Mucosa of rectum (tissue), 2 donors: ENCODE results near the gene CCDC57.

Experiments
- H3K27ac ChIP-seq, 2 donors: one replicate each; pipeline ENCODE4 v1.7.0; 2013; ENCODE audit warnings: inconsistent platforms in 2 of 2, low read depth in 2 of 2, low read length in 2 of 2
- H3K27me3 ChIP-seq, 2 donors: one replicate each; pipeline ENCODE4 v1.7.0; 2013; ENCODE audit warnings: low read length in 2 of 2; ENCODE audit not compliant: control insufficient read depth in 2 of 2, insufficient read depth in 2 of 2
- H3K36me3 ChIP-seq, 2 donors: one replicate each; pipeline ENCODE4 v1.7.0; 2013; ENCODE audit warnings: low read length in 2 of 2; ENCODE audit not compliant: control insufficient read depth in 2 of 2, insufficient read depth in 2 of 2
- H3K4me1 ChIP-seq, 2 donors: one replicate each; pipeline ENCODE4 v1.7.0; 2013; ENCODE audit warnings: low read length in 2 of 2, mild to moderate bottlenecking in 1 of 2; ENCODE audit not compliant: control insufficient read depth in 2 of 2, insufficient read depth in 2 of 2
- H3K4me3 ChIP-seq, 2 donors: one replicate each; pipeline ENCODE4 v1.7.0; 2013; ENCODE audit warnings: low read length in 2 of 2
- H3K9ac ChIP-seq, 2 donors: one replicate each; pipeline ENCODE4 v1.7.0; 2013; ENCODE audit warnings: low read length in 2 of 2, low read depth in 1 of 2, mild to moderate bottlenecking in 1 of 2
- H3K9me3 ChIP-seq, 2 donors: one replicate each; pipeline ENCODE4 v1.7.0; 2013; ENCODE audit warnings: low read length in 2 of 2; ENCODE audit not compliant: control insufficient read depth in 2 of 2
- donor health status: healthy.
- donor health status: Normal muscosa, but diverticular disease.

CCDC57 gene

GRCh38 chr17:82106688-82107305, 105.8 kb downstream of the CCDC57 start:
- H3K9me3 ChIP-seq, result no peaks in the 10 kb centered on the region
- H3K27me3 ChIP-seq, result no peaks in the 10 kb centered on the region
- peak overlapping the region; percentile 70 to 72 for H3K9ac ChIP-seq
- H3K27ac ChIP-seq, result peak overlapping the region; percentile 80 to 90
- H3K4me1 ChIP-seq, result peaks cover 17 to 27% of the 10 kb centered on the region in 2 donors
- H3K4me3 ChIP-seq, result peak overlapping the region; percentile 60 to 71
- no peaks in the 10 kb centered on the region for H3K36me3 ChIP-seq

DNA sequence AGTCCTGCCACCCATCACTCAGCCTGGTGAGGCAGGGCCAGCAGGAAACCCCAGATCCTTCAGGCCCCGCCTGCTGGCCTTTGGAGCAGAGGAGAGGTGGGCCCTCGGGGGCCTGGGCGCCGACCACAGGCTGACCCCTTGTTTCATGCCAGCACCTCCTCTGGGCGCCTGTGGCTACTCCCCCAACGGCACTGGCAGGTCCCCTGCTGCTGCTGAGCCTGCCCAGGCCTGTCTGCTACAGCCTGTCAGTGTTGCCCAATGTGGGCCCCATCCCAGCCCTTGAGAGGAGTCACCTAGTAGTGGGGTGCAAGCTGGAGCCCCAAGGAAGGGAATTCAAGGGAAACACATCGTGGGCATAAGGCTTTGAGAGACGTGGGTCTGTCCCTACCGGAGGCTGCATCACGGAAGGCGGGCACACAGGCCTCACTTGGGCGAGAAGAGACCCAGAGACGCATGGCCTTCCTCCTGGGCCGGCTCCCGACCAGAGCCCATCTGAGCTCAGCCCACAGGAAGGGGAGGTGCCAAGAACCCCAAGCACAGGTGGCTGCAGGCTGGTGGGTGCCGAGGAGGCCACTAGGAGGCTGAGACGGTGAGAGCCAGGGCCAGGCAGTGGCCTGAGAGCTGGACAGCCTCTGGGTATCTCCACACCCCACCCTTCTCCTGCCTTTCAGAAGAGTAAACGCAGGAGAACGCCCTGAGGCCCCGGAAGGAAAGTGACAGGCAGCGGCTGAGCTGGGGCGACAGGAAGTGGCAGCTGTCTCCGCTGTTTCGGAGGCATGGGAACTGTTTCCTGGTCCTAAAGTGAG, 106.6 kb downstream of the CCDC57 start:
- H3K9me3 ChIP-seq, result no peaks in the 10 kb centered on the region
- no peaks in the 10 kb centered on the region for H3K36me3 ChIP-seq
- no peaks in the 10 kb centered on the region for H3K27me3 ChIP-seq
- H3K9ac ChIP-seq, result peak overlapping the region; percentile 70 to 72
- H3K4me3 ChIP-seq, result peak overlapping the region; percentile 60 to 71
- peaks cover 23 to 35% of the 10 kb centered on the region in 2 donors for H3K4me1 ChIP-seq
- H3K27ac ChIP-seq, result peak overlapping the region; percentile 80 to 90

DNA sequence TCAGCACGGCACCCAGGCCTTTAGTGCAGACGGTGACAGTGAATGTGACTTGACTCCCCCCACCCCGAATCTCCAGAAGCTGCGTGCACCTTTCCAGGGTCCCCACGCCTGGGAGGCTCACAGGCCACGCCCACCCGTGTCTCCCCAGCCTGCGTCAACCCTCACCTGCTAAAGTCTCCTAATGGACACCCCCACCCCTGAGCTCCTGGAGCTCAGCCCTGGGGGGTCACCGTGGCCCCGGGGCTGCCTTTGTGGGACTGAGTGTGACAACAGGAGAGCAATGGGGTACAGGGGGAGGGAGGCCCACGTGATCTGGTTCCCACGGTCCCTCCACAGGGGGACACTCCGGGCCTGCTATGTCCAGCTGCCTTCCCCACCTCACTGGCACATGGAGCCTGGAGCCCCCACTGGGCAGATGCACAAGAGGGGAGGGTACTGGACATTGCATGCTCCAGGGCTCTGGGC, 107.2 kb downstream of the CCDC57 start:
- Histone ChIP-seq H3K9me3 (no peaks in the 10 kb centered on the region), H3K36me3 (no peaks in the 10 kb centered on the region), H3K27me3 (no peaks in the 10 kb centered on the region), H3K9ac (peak overlapping the region in 1 of 2 donors; percentile 15), H3K4me3 (peak overlapping the region in 1 of 2 donors; percentile 71), H3K4me1 (peaks cover 26 to 37% of the 10 kb centered on the region in 2 donors), H3K27ac (peak overlapping the region; percentile 80 to 90)

- Histone ChIP-seq H3K9ac (no peak overlapping the region), H3K4me1 (peaks cover 26 to 40% of the 10 kb centered on the region in 2 donors), H3K9me3 (no peaks in the 10 kb centered on the region), H3K4me3 (no peak overlapping the region), H3K36me3 (no peaks in the 10 kb centered on the region), H3K27me3 (no peaks in the 10 kb centered on the region), H3K27ac (no peak overlapping the region)
Observed at GRCh38 chr17:82104797-82105416, 107.7 kb downstream of the CCDC57 start.

DNA sequence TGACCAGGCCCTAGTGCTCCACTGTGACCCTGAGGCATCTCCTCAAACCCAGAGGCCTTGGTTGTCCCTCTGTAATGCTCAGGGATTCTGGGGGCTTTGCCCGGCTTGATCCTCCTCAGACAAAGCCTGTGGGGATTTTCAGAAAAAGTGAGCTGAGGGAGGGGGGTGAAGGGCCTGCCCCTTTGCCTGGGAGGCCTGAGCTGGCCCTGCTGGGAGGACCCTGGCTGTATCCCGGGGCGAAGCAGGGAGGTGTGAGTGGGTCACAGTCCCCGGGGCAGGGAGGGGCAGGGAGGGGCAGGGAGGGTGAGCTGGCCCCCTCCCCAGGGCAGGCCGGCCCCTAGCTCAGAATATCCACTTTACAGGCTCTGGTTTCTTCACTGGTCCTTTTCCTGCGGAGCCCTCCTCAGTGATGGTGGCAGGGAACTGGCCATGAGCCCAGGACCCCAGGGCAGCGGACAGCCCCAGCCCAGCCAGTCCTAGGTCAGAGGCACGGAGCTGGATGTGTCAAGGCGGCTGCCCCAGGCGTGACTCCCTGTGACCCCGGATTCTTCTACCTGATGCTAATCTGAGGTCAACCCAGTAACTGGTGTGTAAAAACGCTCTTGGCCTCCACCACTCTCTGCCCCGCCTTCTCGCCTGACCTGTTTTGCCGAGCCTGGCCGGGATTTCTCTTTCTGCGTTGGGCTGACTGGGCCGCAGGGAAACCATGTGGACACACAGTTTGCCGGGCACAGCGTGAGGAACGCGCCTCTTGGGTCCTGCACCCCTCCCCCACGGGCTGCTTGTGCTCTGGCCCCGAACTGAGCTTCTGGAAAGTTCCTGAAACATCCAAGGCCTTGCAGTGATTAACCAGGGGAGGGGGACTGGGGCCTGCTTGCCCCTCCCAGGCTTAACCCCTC, 108.8 kb downstream of the CCDC57 start:
- no peak overlapping the region for H3K27ac ChIP-seq
- H3K36me3 ChIP-seq, result no peaks in the 10 kb centered on the region
- H3K4me3 ChIP-seq, result no peak overlapping the region
- no peak overlapping the region for H3K9ac ChIP-seq
- H3K4me1 ChIP-seq, result peaks cover 34 to 50% of the 10 kb centered on the region in 2 donors
- no peaks in the 10 kb centered on the region for H3K27me3 ChIP-seq
- no peaks in the 10 kb centered on the region for H3K9me3 ChIP-seq

GRCh38 chr17:82101767-82102679, 110.6 kb downstream of the CCDC57 start:
- H3K27ac ChIP-seq, result no peak overlapping the region
- H3K4me1 ChIP-seq, result peaks cover 35 to 53% of the 10 kb centered on the region in 2 donors
- no peak overlapping the region for H3K4me3 ChIP-seq
- no peak overlapping the region for H3K9ac ChIP-seq
- no peaks in the 10 kb centered on the region for H3K9me3 ChIP-seq
- no peaks in the 10 kb centered on the region for H3K27me3 ChIP-seq
- no peaks in the 10 kb centered on the region for H3K36me3 ChIP-seq

DNA sequence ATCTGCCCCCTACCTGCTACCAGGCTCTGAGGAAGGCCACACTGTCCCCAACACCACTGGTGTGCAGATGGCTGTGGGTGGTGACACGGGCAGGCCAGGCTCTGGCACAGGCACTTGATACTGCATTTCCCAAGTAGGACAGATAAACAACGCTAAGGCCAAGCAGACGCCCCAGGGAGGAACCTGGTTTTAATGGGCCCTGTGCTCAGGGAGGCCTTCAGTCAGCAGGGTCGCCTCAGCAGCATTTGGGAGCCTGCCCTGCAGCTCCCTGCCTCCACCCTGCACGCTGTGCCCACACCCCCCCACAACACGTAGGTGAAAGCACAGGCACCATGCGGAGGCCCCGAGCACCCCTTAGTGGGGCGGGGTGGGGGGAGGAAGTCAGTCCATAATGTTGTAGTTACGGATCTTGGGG, 111.3 kb downstream of the CCDC57 start:
- Histone ChIP-seq H3K27me3 (no peaks in the 10 kb centered on the region), H3K9me3 (no peaks in the 10 kb centered on the region), H3K4me3 (no peak overlapping the region), H3K4me1 (peaks cover 34 to 53% of the 10 kb centered on the region in 2 donors), H3K9ac (no peak overlapping the region), H3K36me3 (no peaks in the 10 kb centered on the region), H3K27ac (no peak overlapping the region)

GRCh38 chr17:82100502-82101298, 111.9 kb downstream of the CCDC57 start:
- H3K9me3 ChIP-seq, result no peaks in the 10 kb centered on the region
- H3K27me3 ChIP-seq, result no peaks in the 10 kb centered on the region
- H3K4me1 ChIP-seq, result peaks cover 30 to 47% of the 10 kb centered on the region in 2 donors
- no peak overlapping the region for H3K9ac ChIP-seq
- peaks cover 0 to 1% of the 10 kb centered on the region in 2 donors for H3K36me3 ChIP-seq
- no peak overlapping the region for H3K4me3 ChIP-seq
- H3K27ac ChIP-seq, result no peak overlapping the region
